HG03558 (cell line): ENCODE measurements around the gene GPR155.

Experiments
- ATAC-seq: cut with Tn5 transposase; IDR thresholded peaks from one replicate; pipeline ENCODE4 v1.9.1; 2021; ENCODE audit warnings: moderate number of reproducible peaks; ENCODE audit not compliant: unreplicated experiment; ENCODE audit errors: extremely low read depth

Gene GPR155, protein sequence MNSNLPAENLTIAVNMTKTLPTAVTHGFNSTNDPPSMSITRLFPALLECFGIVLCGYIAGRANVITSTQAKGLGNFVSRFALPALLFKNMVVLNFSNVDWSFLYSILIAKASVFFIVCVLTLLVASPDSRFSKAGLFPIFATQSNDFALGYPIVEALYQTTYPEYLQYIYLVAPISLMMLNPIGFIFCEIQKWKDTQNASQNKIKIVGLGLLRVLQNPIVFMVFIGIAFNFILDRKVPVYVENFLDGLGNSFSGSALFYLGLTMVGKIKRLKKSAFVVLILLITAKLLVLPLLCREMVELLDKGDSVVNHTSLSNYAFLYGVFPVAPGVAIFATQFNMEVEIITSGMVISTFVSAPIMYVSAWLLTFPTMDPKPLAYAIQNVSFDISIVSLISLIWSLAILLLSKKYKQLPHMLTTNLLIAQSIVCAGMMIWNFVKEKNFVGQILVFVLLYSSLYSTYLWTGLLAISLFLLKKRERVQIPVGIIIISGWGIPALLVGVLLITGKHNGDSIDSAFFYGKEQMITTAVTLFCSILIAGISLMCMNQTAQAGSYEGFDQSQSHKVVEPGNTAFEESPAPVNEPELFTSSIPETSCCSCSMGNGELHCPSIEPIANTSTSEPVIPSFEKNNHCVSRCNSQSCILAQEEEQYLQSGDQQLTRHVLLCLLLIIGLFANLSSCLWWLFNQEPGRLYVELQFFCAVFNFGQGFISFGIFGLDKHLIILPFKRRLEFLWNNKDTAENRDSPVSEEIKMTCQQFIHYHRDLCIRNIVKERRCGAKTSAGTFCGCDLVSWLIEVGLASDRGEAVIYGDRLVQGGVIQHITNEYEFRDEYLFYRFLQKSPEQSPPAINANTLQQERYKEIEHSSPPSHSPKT

DNA sequence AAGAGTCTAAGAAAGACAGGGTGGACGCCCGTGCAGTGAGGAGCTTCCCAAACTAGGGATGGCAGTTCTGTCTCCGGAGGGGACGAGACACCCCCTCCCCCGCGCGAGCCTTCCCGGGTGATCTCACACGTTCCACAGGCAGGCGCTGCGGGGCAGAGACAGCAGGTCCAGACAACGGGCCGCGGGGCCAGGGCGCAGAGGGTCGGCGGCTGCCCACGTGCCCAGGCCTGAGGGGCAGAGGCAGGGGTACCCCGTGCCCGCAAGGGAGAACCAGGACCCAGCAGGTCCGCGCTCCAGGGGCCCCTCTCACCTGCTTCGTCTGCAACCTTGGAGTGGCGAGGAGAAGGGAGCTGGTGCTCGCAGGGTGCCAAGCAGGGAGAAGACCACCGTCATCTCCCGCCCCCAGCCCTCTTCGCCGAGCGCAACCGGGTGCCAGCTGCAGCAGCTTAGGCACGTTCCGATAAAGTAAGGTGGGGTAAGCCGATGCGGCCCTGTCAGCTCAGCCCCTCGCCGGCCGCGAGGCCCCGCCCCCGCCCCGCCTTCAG is at the start of gene GPR155:
Gene GPR155, minus strand, starts transcription at position 467 of the 545 bp plus-strand sequence. CDS start 5,073 bp downstream, outside the sequence.
- ATAC-seq: peak; percentile 28

DNA sequence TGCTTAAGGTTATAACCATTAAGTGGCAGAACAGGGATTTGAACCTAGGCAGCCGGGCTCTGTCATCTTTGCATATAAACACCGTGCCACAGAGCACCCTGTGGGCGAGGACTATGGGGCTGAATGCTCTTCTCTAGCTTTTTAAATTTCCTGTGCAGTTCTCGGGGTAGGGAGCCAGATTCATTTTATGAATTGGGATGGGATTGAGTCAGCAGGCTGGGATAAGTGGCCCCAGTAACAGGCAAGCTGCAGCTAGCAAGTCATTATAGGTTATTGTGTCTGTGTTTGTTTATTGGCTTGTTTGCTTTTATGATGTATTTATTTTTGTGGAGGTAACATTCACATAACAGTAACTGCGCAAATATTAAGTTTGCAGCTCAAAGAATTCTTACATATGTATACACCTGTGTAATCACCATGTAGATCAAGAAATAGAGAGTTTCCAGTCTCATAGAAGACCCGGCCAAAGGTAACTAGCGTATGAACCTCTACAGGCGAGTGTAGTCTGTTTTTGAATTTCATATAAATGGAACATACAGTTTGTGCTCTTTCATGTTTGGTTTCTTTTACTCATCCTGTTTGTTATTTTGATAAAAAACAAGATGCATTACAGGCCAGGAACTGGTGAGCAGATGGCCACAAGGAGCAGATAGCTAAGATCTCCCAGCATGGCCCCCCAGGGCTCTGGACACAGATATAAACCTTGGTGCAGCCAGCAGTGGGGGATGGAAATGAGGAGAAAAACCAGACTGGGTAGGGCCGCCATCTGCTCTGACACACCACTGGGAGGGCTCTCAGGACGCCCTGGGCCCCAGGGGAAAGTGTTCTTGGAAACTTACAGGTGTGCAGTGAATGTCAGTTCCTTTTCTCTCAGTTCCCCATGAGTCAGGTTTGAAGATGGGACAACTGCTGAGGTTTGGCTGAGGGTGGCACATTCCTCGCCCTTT is 49.2 kb upstream of the GPR155 start:
- peak; percentile 83 for ATAC-seq

DNA sequence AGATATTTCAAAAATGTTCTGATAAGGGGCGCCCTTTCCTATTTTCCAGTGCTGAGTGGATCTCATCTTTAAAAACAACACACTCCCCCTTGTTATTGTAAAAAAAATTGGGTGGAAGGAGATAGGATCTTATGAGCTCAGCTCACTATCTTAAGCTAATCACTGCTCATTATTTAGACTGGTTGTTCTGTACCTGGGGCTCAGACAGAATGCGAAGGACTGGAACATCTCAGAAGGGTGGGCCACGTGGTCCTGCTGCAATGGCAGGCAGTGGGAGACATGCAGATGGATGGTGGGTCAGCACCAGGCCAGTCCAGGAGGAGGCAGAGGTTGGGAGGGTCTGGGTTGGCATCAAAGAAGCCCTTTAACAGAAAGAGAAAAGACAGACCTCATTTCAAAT is 48.3 kb upstream of the GPR155 start:
- no peak for ATAC-seq

DNA sequence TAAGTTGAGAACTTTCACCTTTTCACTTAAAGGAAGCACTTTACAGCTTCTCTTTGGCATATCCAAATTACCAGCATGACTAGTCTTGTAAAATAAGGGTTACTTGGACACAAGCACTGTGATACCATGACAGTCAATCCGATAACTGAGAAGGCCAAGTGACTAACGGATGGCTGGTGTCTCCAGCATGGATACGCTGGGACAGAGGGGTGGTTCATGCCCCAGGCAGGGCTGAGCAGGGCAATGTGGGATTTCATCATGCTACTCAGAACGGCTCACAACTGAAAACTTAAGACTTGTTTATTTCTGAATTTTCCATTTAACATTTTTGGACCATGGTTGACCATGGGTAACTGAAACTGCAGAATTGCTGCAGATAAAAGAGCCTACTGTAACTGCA is 43.1 kb upstream of the GPR155 start:
- ATAC-seq: no peak

DNA sequence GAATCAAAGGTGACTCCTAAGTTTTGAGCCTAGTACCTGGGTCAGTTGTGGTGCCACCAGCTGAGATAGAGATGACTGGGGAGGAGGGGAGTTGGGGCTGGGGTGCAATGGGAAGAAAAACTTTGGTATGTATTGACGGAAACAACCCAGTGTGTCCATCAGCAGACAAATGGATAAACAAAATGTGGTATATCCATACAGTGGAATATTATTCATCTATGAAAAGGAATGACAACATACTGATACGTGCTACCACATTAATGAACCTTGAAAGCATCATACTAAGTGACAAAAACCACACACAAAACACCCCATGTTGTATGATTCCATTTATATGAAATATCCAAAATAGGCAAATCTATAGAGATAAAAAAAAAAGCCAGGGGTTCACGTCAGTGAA is 41.1 kb upstream of the GPR155 start:
- ATAC-seq: no peak

DNA sequence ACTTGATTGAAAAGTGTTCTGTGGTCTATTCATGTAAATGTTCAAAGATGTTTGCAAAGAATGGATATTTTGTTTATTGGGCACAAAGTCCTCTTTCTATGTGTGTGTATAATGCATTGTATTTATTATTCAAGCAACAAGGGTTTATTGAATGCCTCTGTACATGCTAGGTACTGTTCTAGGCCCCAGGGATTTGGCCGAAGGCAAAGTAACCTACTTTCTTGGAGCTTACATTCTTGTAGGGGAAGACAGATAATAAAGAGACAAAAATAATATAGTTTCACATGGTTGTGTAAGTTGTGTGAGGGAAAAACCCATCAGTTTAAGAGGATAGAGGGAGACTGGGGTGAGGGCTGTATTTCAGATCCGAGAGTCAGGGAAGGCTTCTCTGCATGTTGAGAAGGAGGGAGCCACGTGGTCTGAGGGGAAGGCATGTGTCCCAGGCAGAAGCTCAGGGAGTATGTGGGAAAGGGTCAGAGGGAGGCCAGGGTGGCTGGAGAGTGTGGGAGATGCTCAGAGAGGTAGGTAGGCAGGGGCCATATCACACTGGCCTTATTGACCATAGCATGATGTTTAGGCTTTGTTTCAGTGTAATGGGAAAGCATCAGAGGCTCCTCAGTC is 40.4 kb upstream of the GPR155 start:
- ATAC-seq: no peak

DNA sequence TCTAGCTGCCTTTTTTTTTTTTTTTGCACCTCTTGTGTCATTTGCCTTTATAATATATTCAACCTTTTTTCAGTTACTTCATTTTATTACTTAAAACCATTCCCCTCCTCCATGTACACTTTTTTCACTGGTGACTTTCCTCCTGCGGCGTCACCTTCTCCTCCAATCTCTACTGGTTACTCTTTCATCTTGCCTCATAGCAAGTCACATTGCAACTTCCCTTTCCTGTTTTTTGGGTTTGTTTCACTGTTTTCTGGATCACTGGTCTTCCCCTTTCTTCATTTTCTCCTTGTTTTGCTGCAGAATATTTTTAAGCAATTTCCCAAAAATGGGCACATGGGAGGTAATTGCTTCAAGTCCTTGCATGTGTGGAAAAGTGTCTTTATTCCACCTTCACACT is 37.7 kb upstream of the GPR155 start:
- ATAC-seq: no peak

DNA sequence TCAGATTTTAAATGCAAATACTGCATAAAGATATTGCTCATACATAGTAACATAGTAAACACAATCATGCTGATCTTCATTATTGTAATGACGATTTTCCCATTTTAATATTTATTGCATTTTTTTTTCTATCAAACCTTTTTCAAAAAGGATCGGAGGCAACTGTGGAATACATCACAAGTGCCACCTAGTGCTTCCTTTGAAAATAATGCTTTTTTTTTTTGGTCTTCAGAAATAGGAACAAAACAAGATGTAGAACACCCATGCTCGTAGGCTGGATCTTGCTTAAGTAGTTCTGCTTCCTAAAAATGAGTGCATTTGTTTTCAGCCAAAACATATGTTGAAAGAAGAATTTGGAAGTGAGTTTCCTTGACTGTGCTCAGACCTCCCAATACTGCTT is 35.7 kb upstream of the GPR155 start:
- no peak for ATAC-seq

DNA sequence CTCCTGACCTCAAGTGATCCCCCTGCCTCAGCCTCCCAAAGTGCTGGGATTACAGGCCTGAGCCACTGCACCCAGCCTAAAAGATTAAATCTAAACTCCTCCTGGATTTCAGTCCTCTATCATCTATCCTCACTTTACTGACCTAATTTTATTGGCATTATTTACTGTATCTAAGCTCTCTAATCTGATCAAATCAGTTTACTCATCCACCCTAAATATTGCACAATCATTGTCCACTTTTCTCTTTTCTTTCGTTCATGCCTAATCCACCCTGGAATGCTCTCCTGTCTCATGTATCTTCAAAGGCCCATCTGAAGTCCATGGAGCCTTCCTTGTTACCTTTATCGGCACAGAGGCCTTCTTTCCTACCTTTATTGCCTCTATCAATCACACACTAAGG is 31.6 kb upstream of the GPR155 start:
- ATAC-seq: no peak

DNA sequence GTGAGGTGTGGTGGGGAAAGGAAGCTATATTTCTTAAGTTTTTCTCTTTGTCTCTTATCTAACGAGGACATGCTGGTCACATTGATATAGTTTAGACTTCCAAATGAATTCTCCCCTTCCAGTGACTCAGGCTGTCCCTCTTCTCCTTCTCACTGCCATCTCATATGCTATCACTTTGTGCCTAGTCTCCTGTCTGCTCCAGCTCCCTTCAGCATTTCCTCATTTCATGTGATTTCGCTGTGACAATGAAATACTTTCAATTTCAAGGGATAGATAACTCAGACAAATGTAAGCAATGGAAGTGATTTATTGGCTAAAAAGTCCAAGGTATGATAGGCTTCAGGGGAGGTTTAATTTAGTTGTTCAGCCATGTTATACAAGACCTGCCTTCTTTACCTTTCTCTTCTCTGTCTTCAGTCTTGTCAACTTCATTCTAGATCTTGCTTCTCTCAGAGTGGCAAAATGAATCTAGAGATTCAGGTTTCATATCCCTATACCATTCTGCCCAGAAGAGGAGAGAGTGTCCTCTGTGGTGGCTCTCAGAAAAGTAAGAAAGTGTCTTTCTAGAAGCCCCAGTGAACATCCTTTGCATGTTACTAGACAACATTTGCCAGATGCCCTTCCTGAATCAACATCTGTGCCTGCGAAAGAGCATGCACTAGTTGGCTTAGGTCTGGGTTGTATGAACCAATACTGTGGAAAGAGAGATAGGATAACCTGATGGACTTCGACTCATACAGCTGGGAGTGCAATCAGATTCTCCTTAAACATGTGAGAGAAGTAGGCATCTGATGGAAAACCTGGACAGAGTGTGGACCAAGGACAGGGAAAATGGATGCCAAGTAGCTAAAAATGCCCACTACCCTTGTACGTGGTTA is 29.9 kb upstream of the GPR155 start:
- ATAC-seq: no peak

DNA sequence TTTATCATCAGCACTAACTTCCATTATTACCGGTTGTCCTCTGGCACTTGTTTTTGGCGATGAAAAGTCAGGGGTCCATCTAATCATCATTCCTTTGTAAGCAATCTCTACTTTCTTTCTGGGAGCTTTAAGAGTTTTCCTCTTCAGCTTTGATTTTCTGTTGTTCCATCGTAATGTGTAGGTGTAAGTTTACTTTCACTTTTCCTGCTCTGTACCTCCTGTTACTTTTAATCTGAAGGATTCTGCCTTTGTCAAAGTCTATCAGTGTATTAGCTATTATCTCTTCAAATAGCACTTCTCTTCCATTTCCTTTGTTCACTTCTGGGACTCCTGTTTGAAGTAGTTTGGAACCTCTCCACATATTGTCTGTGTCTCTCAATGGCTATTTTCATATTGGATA is 25.5 kb upstream of the GPR155 start:
- no peak for ATAC-seq

DNA sequence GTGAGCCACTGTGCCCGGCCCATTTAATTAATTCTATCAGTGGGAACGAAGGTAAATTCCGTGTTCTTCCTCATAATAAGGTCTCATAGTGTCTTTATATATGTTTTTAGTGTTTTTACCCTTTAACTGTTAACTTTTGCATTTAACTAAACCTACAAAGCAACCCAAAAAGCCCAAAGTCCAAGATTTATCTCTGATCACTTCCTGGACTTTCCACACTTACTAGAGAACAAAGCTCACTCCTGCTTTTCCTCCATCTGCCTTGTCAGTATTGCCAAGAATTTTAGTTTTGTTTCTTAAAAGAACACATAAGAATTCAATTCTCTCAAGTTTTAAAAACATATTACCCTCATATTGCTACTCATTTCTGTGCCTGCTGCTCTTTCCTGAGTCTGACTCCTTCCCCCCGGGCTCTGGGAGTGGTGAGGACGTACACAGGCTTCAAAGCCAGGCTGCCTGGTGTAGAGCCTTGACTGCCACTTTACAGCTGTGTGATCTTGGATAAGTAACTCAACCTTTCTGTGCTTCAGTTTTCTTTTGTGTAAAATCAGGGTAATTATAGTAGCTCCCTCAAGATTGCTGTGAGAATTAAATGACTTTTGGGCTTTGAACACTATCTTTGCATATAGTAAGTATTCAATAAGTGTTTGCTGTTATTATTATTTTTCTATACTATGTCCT is 24.9 kb upstream of the GPR155 start:
- no peak for ATAC-seq

DNA sequence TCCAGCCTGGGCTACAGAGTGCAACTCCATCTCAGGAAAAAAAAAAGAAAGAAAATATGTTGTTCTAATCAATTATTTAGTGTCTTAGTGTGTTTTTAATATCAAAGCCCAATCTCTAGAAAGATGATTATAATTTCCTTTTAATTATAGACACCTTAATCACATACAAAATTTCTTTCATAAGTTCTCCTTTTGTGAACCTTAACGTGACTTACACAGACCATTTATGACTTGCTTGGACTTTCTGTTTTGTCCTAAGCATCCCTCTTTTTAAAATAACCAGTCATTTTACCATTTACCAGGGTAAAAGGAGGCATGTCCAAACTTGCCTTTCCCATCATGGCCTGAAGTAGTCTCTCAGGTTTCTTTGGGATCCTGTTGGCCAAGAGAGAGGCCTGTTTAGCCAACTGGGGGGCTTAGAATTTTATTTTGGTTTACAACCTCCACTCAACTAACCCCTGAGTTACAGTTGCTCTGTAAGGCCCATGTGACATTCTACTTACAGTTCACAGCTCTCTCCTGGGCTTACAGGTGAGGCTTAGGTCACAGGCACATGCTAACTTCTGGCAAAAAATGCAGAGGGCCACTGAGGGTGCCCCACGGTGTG is 23.9 kb upstream of the GPR155 start:
- no peak for ATAC-seq

DNA sequence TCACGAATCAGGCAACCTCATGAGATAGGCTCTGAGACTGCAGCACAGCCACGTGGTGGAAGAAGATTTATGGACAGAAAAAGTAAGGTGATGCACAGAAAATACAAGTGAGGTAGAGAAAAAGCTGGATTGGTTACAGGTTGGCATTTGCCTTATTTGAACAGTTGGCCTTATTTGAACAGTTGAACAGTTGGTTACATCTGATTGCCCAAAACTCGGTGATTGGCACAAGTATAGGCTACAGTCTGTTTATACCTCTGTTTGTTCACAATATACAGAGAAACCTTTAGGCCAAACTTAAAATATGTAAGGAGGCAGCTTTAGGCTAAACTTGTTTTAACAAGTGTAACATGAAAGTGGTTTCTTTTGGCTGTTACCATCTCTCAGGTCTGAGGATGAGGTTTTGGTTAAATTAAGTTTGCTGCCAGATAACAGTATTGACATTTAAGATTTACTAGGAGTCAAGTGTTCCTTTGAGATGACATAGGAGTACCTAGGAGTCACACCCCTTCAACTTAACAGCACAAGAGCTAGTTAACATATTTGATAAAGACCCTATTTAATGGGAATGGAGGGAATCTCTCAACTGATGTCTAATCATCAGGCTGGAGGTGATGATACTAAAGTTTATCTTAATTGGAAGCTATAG is 16.5 kb upstream of the GPR155 start:
- ATAC-seq: no peak

DNA sequence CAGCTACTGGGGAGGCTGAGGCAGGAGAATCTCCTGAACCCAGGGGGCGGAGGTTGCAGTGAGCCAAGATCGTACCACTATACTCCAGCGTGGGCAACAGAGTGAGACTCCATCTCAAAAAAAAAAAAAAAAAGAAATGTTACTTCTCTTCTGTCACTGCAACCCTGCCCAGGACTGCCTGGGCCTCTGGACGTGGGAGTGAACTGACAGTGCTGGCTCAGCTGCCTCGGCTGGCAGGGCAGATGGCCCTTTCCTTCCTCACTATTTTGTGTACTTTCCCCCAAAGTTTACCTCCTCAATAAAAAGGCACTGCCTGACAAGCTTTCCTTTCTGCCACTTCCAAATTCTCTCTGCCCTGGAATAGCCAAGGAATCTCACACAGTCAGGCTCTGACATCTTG is 12.5 kb upstream of the GPR155 start:
- no peak for ATAC-seq

DNA sequence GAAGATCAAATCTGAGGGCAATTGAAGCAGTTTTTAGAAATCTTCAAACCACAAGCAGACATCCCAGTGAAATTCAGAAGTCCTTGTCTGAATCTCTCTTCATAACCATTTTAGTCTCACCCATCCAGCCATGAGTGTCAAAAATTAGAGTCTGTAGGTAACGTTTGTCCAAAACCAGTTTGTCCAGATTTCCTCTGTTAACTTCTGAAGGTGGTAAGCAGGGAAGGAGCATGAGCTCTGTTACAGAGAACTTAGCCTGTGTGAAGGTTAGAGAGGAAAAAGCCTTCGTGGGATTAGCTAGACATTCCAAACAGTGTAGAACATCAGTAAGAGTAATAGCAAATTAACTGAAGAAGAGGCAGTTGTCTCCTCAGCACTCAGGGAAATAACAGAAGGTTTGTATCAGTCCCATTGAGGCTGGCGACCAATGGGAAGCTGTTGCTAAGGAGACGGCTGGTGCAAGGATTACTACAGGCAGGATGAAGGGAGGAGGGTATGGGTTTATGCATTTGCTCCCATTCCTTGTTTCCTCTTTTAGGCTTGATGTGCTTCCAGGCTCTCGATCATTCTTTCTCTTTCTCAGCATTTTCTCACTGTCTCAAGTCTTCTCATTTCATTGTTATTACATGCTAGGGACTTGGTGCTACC is 8.7 kb upstream of the GPR155 start:
- ATAC-seq: no peak
